HEK293 (cell line): ENCODE results near the gene MLX.
A peak's percentile ranks its signal among the peaks of the same experiment; 100 is the strongest.

Experiments used
- PRDM10 ChIP-seq: fragments of 450-650 bp; formaldehyde crosslinking; IDR thresholded peaks from 2 replicates; pipeline ENCODE4 v1.5.1; 2016; ENCODE audit warnings: missing biosample characterization, missing genetic modification characterization
- REST ChIP-seq: fragments of 450-650 bp; formaldehyde crosslinking; IDR thresholded peaks from 2 replicates; pipeline ENCODE4 v1.5.1; 2016; ENCODE audit warnings: missing biosample characterization, missing genetic modification characterization
- SALL2 ChIP-seq: fragments of 450-650 bp; formaldehyde crosslinking; IDR thresholded peaks from 2 replicates; pipeline ENCODE4 v1.5.0; 2017; ENCODE audit warnings: missing biosample characterization, mild to moderate bottlenecking, missing genetic modification characterization, borderline replicate concordance
- ZBTB1 ChIP-seq: fragments of 450-650 bp; formaldehyde crosslinking; IDR thresholded peaks from 2 replicates; pipeline ENCODE4 v1.5.1; 2016; ENCODE audit warnings: missing biosample characterization, missing genetic modification characterization
- ZBTB26 ChIP-seq: fragments of 450-650 bp; formaldehyde crosslinking; optimal IDR thresholded peaks from 2 replicates; pipeline ENCODE3; 2016; ENCODE audit warnings: missing biosample characterization, mild to moderate bottlenecking, missing genetic modification characterization

- no peak for TF ChIP-seq REST (tag by site-specific recombination)
- peak; percentile 90 for TF ChIP-seq ZBTB26 (tag by site-specific recombination)
- TF ChIP-seq PRDM10: peak; percentile 82; the same call in 1 of the 2 replicates
- no peak for TF ChIP-seq SALL2
- TF ChIP-seq ZBTB1 (tag by site-specific recombination): peak; percentile 51; the same call in 1 of the 2 replicates
These were observed 30.9 kb upstream of the MLX start, which contains the start of gene NAGLU for GRCh38 chr17:42536048-42536371.
